ENCODE data around the gene PLOD1. TPM values are rescaled to one million over a fixed set of nuclear protein-coding genes. Genes with fewer than 3 reads are reported as not detected.
"Not testable (repeated sequence)": the region's sequence is repeated elsewhere in the genome, so short reads cannot be mapped to it uniquely, and the experiment has no call there.

PLOD1 gene
- total RNA-seq, 1 donor from 2014 or later = 23.7 TPM

- intact Hi-C loops (cut with micrococcal nuclease) = no loop called here
Observed at GRCh38 chr1:12003762-12004161, 69.2 kb downstream of the PLOD1 start.

- intact Hi-C loops (cut with micrococcal nuclease) = no loop called here
Observed at GRCh38 chr1:12005488-12006166, 71.1 kb downstream of the PLOD1 start.

- intact Hi-C loops (cut with micrococcal nuclease) = no loop called here
Observed at GRCh38 chr1:12006167-12006921, 71.8 kb downstream of the PLOD1 start.

GRCh38 chr1:12007204-12007603 is 72.7 kb downstream of the PLOD1 start:
- intact Hi-C loops (cut with micrococcal nuclease) = no loop called here

GRCh38 chr1:12008355-12008754 is 73.8 kb downstream of the PLOD1 start:
- intact Hi-C loops (cut with micrococcal nuclease) = not testable (repeated sequence)

GRCh38 chr1:12009318-12009947 is 74.9 kb downstream of the PLOD1 start:
- intact Hi-C loops (cut with micrococcal nuclease) = no loop called here

GRCh38 chr1:12010746-12011570 is 76.4 kb downstream of the PLOD1 start:
- intact Hi-C loops (cut with micrococcal nuclease) = no loop called here

- intact Hi-C loops (cut with micrococcal nuclease) = no loop called here
Observed at GRCh38 chr1:12011998-12012397, 77.5 kb downstream of the PLOD1 start.

- intact Hi-C loops (cut with micrococcal nuclease) = no loop called here
Observed at GRCh38 chr1:12012560-12013316, 78.2 kb downstream of the PLOD1 start.

GRCh38 chr1:12014141-12014991 is 79.8 kb downstream of the PLOD1 start:
- intact Hi-C loops (cut with micrococcal nuclease) = no loop called here

GRCh38 chr1:12015001-12015491 is 80.5 kb downstream of the PLOD1 start:
- intact Hi-C loops (cut with micrococcal nuclease) = loop anchor here (5.0 kb wide), 1 partner anchor 52 kb away; no protein-coding TSS in a partner anchor

GRCh38 chr1:12015499-12015898 is 81.0 kb downstream of the PLOD1 start:
- intact Hi-C loops (cut with micrococcal nuclease) = loop anchor here (5.0 kb wide), 1 partner anchor 52 kb away; no protein-coding TSS in a partner anchor

GRCh38 chr1:12016182-12016581 is 81.7 kb downstream of the PLOD1 start:
- intact Hi-C loops (cut with micrococcal nuclease) = loop anchor here (5.0 kb wide), 1 partner anchor 51 kb away; no protein-coding TSS in a partner anchor

- intact Hi-C loops (cut with micrococcal nuclease) = loop anchor here (1.0 to 5.0 kb wide), 3 partner anchors 47 to 112 kb away; partner anchors contain the start of gene KIAA2013
Observed at GRCh38 chr1:12019858-12020509, 85.5 kb downstream of the PLOD1 start.

GRCh38 chr1:12021616-12022015 is 87.1 kb downstream of the PLOD1 start:
- intact Hi-C loops (cut with micrococcal nuclease) = no loop called here

GRCh38 chr1:12022036-12022435 is 87.5 kb downstream of the PLOD1 start:
- intact Hi-C loops (cut with micrococcal nuclease) = no loop called here

All from T-helper 2 cell treated with Interferon-gamma antibody and Interleukin-4, amounts not matched to agents 100 ng/mL and 5 ng/mL, for 36 hours (primary cell).